GM10266 (cell line): ENCODE measurements around the gene PRTFDC1.

Source experiments
- DNase-seq: peaks from one replicate; pipeline ENCODE4 v3.0.0; 2012; ENCODE audit errors: extremely low spot score
- CTCF ChIP-seq: IDR thresholded peaks from 2 replicates; pipeline ENCODE4 v1.5.1; 2012; ENCODE audit warnings: mild to moderate bottlenecking, low read depth; ENCODE audit not compliant: control insufficient read depth, insufficient read depth; ENCODE audit errors: missing control alignments

PRTFDC1 gene

GRCh38 chr10:24872790-24873182 is 79.6 kb downstream of the PRTFDC1 start:
- TF ChIP-seq CTCF = no peak
- DNase-seq = no peak

GRCh38 chr10:24872049-24872789 is 80.2 kb downstream of the PRTFDC1 start:
- no peak for DNase-seq

GRCh38 chr10:24871011-24871935 is 81.1 kb downstream of the PRTFDC1 start:
- no peak for TF ChIP-seq CTCF
- DNase-seq = no peak

More at GRCh38 chr10:24872049-24872789, 80.2 kb downstream of the PRTFDC1 start:
- TF ChIP-seq CTCF = no peak

- TF ChIP-seq CTCF = no peak
- no peak for DNase-seq
Measured at GRCh38 chr10:24869354-24870015, 82.9 kb downstream of the PRTFDC1 start.

- no peak for TF ChIP-seq CTCF
- DNase-seq = no peak
Measured at GRCh38 chr10:24866604-24867583, 85.5 kb downstream of the PRTFDC1 start.

GRCh38 chr10:24865783-24866182 is 86.6 kb downstream of the PRTFDC1 start:
- DNase-seq = no peak
- TF ChIP-seq CTCF = no peak
